GM23338 (cell line): ENCODE results near the gene FUT2.

ENCODE experiments used
- CREB1 ChIP-seq: fragments of 250-450 bp; sonication (Bioruptor Pico); IDR thresholded peaks from 2 replicates; pipeline ENCODE4 v1.5.0; 2020; ENCODE audit warnings: low read depth, mild to moderate bottlenecking, moderate library complexity
- CTCF ChIP-seq, 2 experiments: fragments of 200-600 bp in 1 of 2; sonication (generic) in 1 of 2; conservative IDR thresholded peaks; 2 replicates each; pipeline versions ENCODE4 v1.5.1 to v1.6.1; 2016 to 2017; ENCODE audit warnings: antibody characterized with exemption in 2 of 2, low read depth in 2 of 2, mild to moderate bottlenecking in 2 of 2, moderate library complexity in 1 of 2
- ETS1 ChIP-seq: IDR thresholded peaks from 2 replicates; pipeline ENCODE4 v1.6.1; 2016; ENCODE audit warnings: antibody characterized with exemption
- EZH2 ChIP-seq: fragments of 200-600 bp; sonication (generic); IDR thresholded peaks from one replicate; pipeline ENCODE4 v1.8.0; 2017; ENCODE audit warnings: antibody characterized with exemption, mild to moderate bottlenecking, low read depth; ENCODE audit not compliant: unreplicated experiment
- EZH2phosphoT487 ChIP-seq: fragments of 200-600 bp; sonication (generic); IDR thresholded peaks from one replicate; pipeline ENCODE4 v1.8.1; 2018; ENCODE audit warnings: antibody characterized with exemption; ENCODE audit not compliant: unreplicated experiment
- JUNB ChIP-seq: IDR thresholded peaks from one replicate; pipeline ENCODE4 v1.6.1; 2016; ENCODE audit warnings: antibody characterized with exemption; ENCODE audit not compliant: unreplicated experiment
- POLR2AphosphoS5 ChIP-seq: IDR thresholded peaks from 2 replicates; pipeline ENCODE4 v1.6.1; 2016; ENCODE audit warnings: antibody characterized with exemption, low read depth
- REST ChIP-seq: IDR thresholded peaks from one replicate; pipeline ENCODE4 v1.6.1; 2018; ENCODE audit warnings: antibody characterized with exemption; ENCODE audit not compliant: unreplicated experiment
- STAT1 ChIP-seq: IDR thresholded peaks from one replicate; pipeline ENCODE4 v1.6.1; 2016; ENCODE audit warnings: antibody characterized with exemption; ENCODE audit not compliant: unreplicated experiment
- ZNF114 ChIP-seq: fragments of 250-450 bp; sonication (Bioruptor Pico); IDR thresholded peaks from 2 replicates; pipeline ENCODE4 v1.5.0; 2020; ENCODE audit warnings: mild to moderate bottlenecking, moderate library complexity
- ZNF331 ChIP-seq: fragments of 250-450 bp; sonication (Bioruptor Pico); IDR thresholded peaks from 2 replicates; pipeline ENCODE4 v1.5.0; 2020; ENCODE audit warnings: low read depth, mild to moderate bottlenecking, moderate library complexity

- no peak for TF ChIP-seq CTCF (conservative IDR thresholded peaks at IDR 0.05; ENCODE audit: low read depth in 2 of 2)
- TF ChIP-seq EZH2, result no peak
- TF ChIP-seq POLR2AphosphoS5, result no peak
- TF ChIP-seq EZH2phosphoT487, result no peak
- no peak for TF ChIP-seq REST
- no peak for TF ChIP-seq ETS1
- no peak for TF ChIP-seq STAT1
- TF ChIP-seq CREB1 (CRISPR knock-in tag), result no peak
- TF ChIP-seq JUNB, result no peak
- TF ChIP-seq ZNF331 (CRISPR knock-in tag), result no peak
- no peak for TF ChIP-seq ZNF114 (CRISPR knock-in tag)
Measured at GRCh38 chr19:48722196-48722708, 26.5 kb downstream of the FUT2 start.
